Neutrophil (primary cell): ENCODE data around the gene RAC3.

ENCODE experiments used
- H3K27ac ChIP-seq: fragments of 200-600 bp; sonication (generic); 2 replicates; pipeline ENCODE4 v1.5.1; 2016; ENCODE audit warnings: mild to moderate bottlenecking, moderate library complexity
- H3K27me3 ChIP-seq: fragments of 200-600 bp; sonication (generic); 2 replicates; pipeline ENCODE4 v1.6.0; 2016; ENCODE audit warnings: mild to moderate bottlenecking
- H3K36me3 ChIP-seq: fragments of 200-600 bp; sonication (generic); 2 replicates; pipeline ENCODE4 v1.5.1; 2017
- H3K4me1 ChIP-seq, 2 experiments: fragments of 200-600 bp in 1 of 2; sonication (generic) in 1 of 2; 1 replicate in 1 of 2; 2 replicates in 1 of 2; pipeline versions ENCODE4 v1.5.1 to v1.6.1; 2013 to 2016; ENCODE audit warnings: low read depth in 1 of 2, low read length in 1 of 2, mild to moderate bottlenecking in 1 of 2, moderate library complexity in 1 of 2; ENCODE audit not compliant: control insufficient read depth in 1 of 2, insufficient read depth in 1 of 2
- H3K4me3 ChIP-seq, 2 experiments: fragments of 200-600 bp in 1 of 2; sonication (generic) in 1 of 2; 1 replicate in 1 of 2; 2 replicates in 1 of 2; pipeline ENCODE4 v1.5.1; 2013 to 2016; ENCODE audit warnings: low read depth in 1 of 2, low read length in 1 of 2, mild to moderate bottlenecking in 1 of 2, moderate library complexity in 1 of 2
- H3K9me3 ChIP-seq: fragments of 200-600 bp; sonication (generic); 2 replicates; pipeline ENCODE4 v1.5.1; 2016
- CTCF ChIP-seq: fragments of 200-600 bp; sonication (generic); IDR thresholded peaks from 2 replicates; pipeline ENCODE4 v1.5.1; 2016; ENCODE audit warnings: antibody characterized with exemption

The RAC3 gene

GRCh38 chr17:82062984-82063368 lies 31.5 kb downstream of the RAC3 start:
- H3K27ac ChIP-seq: no peak overlapping the region
- TF ChIP-seq CTCF: no peak
- H3K4me1 ChIP-seq: peaks cover 16% of the 10 kb centered on the region in 2 experiments
- H3K27me3 ChIP-seq: no peaks in the 10 kb centered on the region
- peaks cover 56% of the 10 kb centered on the region for H3K36me3 ChIP-seq
- H3K4me3 ChIP-seq: no peak overlapping the region
- no peaks in the 10 kb centered on the region for H3K9me3 ChIP-seq

GRCh38 chr17:82063424-82064415 lies 32.2 kb downstream of the RAC3 start:
- Histone ChIP-seq H3K27me3 (no peaks in the 10 kb centered on the region), H3K4me1 (peaks cover 16% of the 10 kb centered on the region in 2 experiments), H3K36me3 (peaks cover 49% of the 10 kb centered on the region), H3K4me3 (no peak overlapping the region), H3K27ac (no peak overlapping the region), H3K9me3 (no peaks in the 10 kb centered on the region)
- TF ChIP-seq CTCF: no peak

GRCh38 chr17:82064433-82065192 lies 33.1 kb downstream of the RAC3 start:
- H3K4me1 ChIP-seq: peaks cover 16% of the 10 kb centered on the region in 2 experiments
- H3K27me3 ChIP-seq: no peaks in the 10 kb centered on the region
- H3K4me3 ChIP-seq: peak overlapping the region; percentile 64 to 71
- TF ChIP-seq CTCF: no peak
- no peaks in the 10 kb centered on the region for H3K9me3 ChIP-seq
- H3K36me3 ChIP-seq: peaks cover 40% of the 10 kb centered on the region
- H3K27ac ChIP-seq: no peak overlapping the region

- H3K9me3 ChIP-seq: no peaks in the 10 kb centered on the region
- H3K36me3 ChIP-seq: peaks cover 34% of the 10 kb centered on the region
- TF ChIP-seq CTCF: no peak
- H3K4me3 ChIP-seq: peak overlapping the region; percentile 64 to 71
- peaks cover 16% of the 10 kb centered on the region in 2 experiments for H3K4me1 ChIP-seq
- H3K27ac ChIP-seq: peak overlapping the region; percentile 53
- H3K27me3 ChIP-seq: no peaks in the 10 kb centered on the region
Measured at GRCh38 chr17:82065193-82065637, 33.7 kb downstream of the RAC3 start.

GRCh38 chr17:82065638-82066303 lies 34.3 kb downstream of the RAC3 start, which contains the start of gene DUS1L:
Gene DUS1L (minus strand): TSS chr17:82065804. CDS start chr17:82065059, 745 bp downstream.
- Histone ChIP-seq H3K27me3 (peaks cover under 1% of the 10 kb centered on the region), H3K36me3 (peaks cover 28% of the 10 kb centered on the region), H3K9me3 (no peaks in the 10 kb centered on the region), H3K27ac (peak within 1 kb of the TSS; percentile 53), H3K4me3 (peak within 1 kb of the TSS; percentile 64 to 71), H3K4me1 (peaks cover 16% of the 10 kb centered on the region in 2 experiments)
- TF ChIP-seq CTCF: no peak
